GM18517 (cell line): ENCODE measurements around the gene MRPL47.
"Not testable (repeated sequence)": the region's sequence is repeated elsewhere in the genome, so short reads cannot be mapped to it uniquely, and the experiment has no call there.

Experiments
- ATAC-seq: cut with Tn5 transposase; IDR thresholded peaks from one replicate; pipeline ENCODE4 v1.9.1; 2021; ENCODE audit warnings: mild to moderate bottlenecking, moderate library complexity; ENCODE audit not compliant: unreplicated experiment

Gene MRPL47

GRCh38 chr3:179604321-179605078 is at the start of gene MRPL47, which contains the start of gene NDUFB5:
MRPL47 (minus strand) TSS chr3:179604638; CDS start chr3:179604624, 14 bp downstream.
NDUFB5 (plus strand) TSS chr3:179604794; CDS start chr3:179604816, 22 bp downstream.
- ATAC-seq, result peak; percentile 95

DNA sequence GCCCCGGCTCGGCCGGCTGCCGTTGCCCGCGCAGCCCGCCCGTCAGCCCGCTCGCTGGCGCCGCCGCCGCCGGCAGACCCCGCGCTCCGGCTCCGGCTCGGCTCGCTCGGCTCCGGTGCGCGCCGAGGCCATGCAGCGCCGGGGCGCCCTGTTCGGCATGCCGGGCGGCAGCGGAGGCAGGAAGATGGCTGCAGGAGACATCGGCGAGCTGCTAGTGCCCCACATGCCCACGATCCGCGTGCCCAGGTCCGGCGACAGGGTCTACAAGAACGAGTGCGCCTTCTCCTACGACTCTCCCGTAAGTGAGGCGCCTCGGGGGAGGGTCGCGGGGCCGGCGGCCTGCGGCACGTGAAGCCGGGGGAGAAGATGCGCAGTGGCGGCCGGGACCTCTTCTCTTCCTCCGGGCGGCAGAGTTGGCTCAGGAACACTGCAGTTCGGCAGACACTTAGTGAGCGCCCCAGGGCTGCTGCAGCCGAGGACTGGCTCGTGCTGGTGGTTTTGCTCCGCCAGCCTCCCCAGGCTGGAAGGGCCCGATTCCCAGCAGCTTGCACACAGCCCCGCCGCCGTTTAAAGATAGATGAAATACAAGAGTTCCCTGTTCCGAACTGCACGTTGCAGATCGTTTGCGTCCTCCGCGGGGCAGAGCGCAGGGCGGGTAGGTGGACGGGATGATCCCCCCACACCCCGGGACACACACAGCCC is 48.8 kb upstream of the MRPL47 start:
- ATAC-seq, result peak; percentile 43

DNA sequence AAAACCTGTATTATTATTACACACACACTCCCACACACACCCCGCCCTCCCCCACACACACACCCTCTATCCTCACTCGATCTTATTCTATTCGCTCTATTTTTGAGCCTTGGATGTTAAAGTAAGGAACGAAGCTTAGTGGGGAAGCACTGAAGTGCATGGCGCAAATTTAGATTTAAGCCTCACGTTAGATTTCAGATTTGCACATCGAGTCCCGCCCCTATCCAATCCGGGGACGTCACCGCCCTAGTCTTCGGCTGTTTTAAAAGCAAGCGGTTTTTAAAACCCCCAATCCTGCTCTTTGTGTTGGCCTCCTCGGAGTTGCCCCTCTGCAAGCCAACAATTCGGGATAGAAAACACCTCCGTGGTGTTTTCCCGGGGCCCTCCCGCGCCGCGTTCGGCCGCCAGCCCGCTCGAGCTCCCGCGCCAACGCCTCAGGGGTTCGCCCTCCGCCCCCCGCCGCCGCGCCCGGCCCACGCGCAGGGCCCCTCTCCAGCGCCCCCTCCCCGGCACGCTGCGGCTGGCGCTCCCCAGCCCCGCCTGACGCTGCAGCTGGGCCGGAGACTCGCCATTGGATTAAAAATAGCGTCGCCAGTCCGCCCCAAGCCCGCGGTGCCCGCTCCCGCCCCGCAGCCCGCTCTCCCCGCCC is 48.1 kb upstream of the MRPL47 start, which contains the start of gene USP13:
Gene USP13 (plus strand): TSS at position 594 of the 649 bp plus-strand sequence. CDS start 186 bp downstream, outside the sequence.
- ATAC-seq, result peak; percentile 69

DNA sequence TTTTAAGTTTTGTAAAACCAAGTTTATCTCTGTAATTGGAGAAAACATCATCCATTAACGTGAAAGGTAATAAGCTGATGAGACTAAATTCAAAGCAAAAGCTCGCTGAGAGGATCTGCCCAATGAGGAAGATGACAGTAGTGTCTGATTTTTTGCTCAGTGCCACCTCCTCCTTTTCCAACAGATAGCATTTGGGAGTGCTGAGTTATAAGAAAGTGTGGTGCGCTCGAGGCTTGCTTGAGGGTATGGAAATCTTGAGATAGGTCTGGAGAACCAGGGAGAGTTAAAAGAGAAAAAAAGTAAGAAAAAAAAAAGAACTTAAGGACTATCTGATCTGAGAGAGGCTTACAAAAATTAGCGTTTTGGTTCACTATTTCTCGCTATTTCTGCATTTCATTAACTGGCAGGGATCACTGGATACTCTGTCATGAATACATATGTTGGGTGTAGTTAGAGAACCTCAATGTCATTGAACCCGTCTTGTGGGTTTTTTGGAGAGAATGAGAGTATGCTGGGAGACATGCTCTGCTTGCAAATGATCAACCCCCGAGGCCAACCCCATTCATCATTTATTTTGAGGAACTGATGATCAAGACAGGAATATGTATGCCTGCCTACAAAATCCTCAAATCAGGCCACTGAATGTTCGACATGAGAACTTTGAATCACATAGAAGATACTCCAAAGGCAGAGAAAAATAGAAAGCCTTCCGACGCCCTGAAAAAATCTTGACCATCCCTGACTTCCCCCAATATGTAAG is 47.4 kb upstream of the MRPL47 start:
- ATAC-seq, result no peak

GRCh38 chr3:179646177-179646576 is 41.7 kb upstream of the MRPL47 start:
- ATAC-seq, result no peak

GRCh38 chr3:179643837-179644236 is 39.4 kb upstream of the MRPL47 start:
- ATAC-seq, result not testable (repeated sequence)

DNA sequence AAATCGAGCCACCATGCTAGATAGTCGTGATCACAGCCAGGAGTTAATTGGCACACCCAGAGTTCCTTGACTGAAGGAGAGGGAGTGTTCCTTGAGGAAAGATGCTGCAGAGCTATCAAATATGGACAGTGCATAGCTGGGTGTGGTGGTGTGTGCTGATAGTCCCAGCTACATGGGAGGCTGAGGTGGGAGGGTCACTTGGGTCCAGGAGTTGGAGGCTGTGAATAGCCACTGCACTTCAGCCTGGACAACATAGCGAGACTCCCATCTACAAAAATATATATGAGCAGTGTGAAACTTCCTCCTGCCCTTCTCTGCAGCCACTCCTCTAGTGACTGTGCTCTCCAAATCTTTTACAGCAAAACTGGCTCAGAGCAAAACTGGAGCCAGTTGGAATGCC is 38.4 kb upstream of the MRPL47 start:
- ATAC-seq, result no peak

DNA sequence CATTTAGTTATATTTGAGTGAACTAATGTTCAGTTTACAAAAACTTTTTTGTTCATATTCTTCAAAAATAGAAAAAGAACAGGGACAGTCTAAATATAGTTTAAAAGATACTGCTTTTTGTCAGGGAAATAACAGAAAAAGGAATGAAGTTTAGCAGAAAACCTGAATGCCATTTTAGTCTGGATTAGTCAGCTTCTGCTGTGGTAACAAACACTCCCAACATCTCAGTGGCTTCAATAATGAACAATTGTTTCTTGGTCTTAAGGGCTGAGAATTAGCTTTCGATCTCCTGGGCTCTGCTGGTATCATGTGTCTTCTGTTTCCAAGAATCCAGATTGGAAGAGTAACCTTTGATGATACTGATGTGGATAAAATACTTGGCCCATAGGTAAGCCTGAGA is 36.0 kb upstream of the MRPL47 start:
- no peak for ATAC-seq

- no peak for ATAC-seq
Observed at GRCh38 chr3:179630753-179631451, 26.5 kb upstream of the MRPL47 start.

DNA sequence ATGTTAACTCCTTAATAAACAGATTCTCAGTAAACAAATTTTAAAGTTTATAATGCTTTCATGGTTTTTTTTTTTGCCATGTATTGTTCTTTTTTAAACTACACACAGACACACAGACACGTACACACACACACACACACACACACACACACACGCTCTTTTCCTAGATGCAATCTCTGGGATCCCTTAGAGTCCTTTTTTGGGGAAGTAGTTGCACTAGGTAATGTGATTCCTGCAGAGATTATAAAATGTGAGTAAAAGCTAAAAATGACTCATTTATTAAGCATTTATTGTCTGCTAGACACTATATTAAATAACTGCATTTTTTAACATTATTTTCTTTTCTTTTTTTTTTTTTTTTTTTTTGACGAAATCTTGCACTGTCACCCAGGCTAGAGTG is 20.0 kb upstream of the MRPL47 start:
- no peak for ATAC-seq

GRCh38 chr3:179622023-179622422 is 17.6 kb upstream of the MRPL47 start:
- ATAC-seq, result no peak

DNA sequence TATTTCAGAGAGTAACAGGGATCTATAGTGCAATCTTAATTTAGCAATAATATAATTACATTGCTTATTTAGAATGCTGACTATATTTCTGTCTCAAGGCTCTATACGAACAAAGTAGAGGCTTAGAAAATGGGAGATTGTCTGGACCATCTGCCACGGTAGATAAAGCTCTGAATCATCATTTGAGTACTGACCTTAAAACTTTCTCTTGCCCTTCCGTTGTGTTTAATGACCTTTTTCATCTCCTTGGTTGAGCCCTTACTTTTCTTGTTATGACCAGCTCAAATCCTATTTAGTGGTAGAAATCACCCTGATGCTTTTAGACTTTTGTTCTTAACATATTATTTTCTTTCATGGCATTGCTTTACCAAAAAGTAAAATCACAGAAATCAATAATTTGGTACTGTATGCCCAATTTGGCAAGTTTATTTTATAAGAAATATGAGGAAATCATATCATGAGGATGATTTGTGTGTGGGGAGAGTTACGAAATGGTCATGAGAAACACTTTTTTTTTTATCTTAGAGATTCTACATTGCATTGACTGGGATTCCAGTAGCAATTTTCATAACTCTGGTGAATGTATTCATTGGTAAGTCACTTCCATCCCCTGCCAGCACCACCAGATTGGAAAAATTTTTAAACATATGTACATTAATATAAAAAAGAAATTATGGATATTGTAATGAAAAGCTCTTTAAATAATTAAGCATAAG is 11.2 kb upstream of the MRPL47 start:
- no peak for ATAC-seq

DNA sequence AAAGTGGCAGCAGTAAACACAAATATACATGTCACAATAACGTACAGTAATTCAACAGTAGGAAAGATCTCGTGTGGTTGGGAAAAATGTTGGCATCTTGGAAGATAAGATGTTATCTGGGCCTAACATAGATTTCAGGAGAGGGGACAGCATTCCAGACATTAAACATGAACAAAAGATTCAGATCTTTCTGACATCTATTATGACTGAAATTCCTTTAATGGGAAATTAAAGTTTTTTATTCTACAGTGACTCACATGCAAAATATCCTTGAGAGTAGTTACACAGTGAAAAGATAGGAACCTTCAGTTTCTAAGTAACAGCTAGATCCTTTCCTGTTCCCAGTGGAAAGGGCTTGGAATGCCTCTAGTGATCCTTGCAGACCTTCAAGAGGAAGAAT is 9.4 kb upstream of the MRPL47 start:
- no peak for ATAC-seq

- ATAC-seq, result no peak
Observed at GRCh38 chr3:179610066-179610465, 5.6 kb upstream of the MRPL47 start.

- peak; percentile 61 for ATAC-seq
Observed at GRCh38 chr3:179608931-179609720, 4.7 kb upstream of the MRPL47 start.

DNA sequence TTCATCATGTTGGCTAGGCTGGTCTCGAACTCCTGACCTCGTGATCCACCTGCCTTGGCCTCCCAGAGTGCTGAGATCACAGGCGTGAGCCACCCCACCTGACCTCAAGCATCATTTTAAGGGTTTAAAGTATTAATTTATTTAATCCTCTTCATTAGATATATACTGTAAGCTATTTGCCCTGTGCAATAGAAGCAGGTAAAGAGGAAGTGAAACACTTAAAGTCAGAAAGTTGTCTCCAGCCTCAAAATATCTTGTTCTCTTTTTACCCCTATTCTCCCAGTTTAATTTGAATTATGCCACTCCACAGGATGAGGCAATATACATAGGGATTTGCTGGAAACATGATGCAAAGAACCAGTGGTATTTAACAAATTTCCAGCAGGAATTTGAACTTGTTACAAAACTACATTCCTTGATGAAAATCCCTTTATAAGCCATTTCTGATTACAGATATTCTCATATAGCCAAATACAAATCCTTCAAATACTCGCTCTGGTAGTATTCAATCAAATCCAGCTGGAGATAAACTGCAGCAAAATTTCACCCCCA is 2.2 kb upstream of the MRPL47 start:
- ATAC-seq, result peak; percentile 22

- ATAC-seq, result no peak
Observed at GRCh38 chr3:179603831-179604230, 607 bp downstream of the MRPL47 start.

GRCh38 chr3:179603321-179603720 is 1.1 kb downstream of the MRPL47 start:
- ATAC-seq, result no peak

- no peak for ATAC-seq
Observed at GRCh38 chr3:179599531-179599930, 4.9 kb downstream of the MRPL47 start.
